Erythroblast (primary cell): ENCODE results near the gene TTC39A.

Source experiments
- GATA1 ChIP-seq: IDR thresholded peaks from 2 replicates; pipeline ENCODE4 v1.6.1; 2011; ENCODE audit warnings: low read depth, mild to moderate bottlenecking, control low read depth, low read length, moderate library complexity
- POLR2A ChIP-seq: IDR thresholded peaks from 2 replicates; pipeline ENCODE4 v1.6.1; 2011; ENCODE audit warnings: mild to moderate bottlenecking, low read length

GRCh38 chr1:51328279-51328678 lies 2.1 kb downstream of the TTC39A start:
- TF ChIP-seq POLR2A (no peak), GATA1 (no peak)
